Measurements from ENCODE around the gene GJA1.

Gene GJA1

DNA sequence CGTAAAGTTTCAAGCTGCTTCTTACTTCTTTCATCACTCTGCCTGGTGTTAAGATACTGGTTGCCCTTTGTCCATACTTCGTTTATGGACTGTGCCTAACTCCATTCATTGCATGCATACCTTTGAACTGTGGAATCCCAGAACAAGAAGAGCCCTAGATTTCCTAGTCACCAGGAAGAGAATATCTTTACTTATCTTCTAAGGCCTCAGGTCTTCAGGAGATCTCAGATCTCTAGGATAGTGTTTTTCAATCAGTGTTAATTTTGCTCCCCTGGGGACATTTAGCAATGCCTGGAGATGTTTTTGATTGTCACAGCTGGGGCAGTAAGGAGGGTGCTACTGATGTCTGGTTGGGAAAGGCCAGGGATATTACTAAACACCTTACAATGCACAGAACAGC, 35.5 kb upstream of the GJA1 start:
- Histone ChIP-seq H3K36me3 (no peaks in the 10 kb centered on the region), H3K4me3 (ENCODE audit: low read depth, low read length) (no peak overlapping the region), H3K9me3 (no peaks in the 10 kb centered on the region), H3K4me1 (no peaks in the 10 kb centered on the region; the same call in 1 of the 2 replicates), H3K27me3 (peaks cover 2% of the 10 kb centered on the region)
- TF ChIP-seq CTCF (IDR thresholded peaks at IDR 0.05; ENCODE audit: low read depth, low read length), result no peak
- no peak for DNase-seq

GRCh38 chr6:121403964-121404363, 31.5 kb upstream of the GJA1 start:
- peaks cover 6% of the 10 kb centered on the region for H3K27me3 ChIP-seq
- H3K4me3 ChIP-seq (ENCODE audit: low read depth, low read length), result no peak overlapping the region
- no peaks in the 10 kb centered on the region for H3K9me3 ChIP-seq
- DNase-seq, result no peak
- H3K4me1 ChIP-seq, result no peaks in the 10 kb centered on the region
- no peaks in the 10 kb centered on the region for H3K36me3 ChIP-seq
- no peak for TF ChIP-seq CTCF (IDR thresholded peaks at IDR 0.05; ENCODE audit: low read depth, low read length)

DNA sequence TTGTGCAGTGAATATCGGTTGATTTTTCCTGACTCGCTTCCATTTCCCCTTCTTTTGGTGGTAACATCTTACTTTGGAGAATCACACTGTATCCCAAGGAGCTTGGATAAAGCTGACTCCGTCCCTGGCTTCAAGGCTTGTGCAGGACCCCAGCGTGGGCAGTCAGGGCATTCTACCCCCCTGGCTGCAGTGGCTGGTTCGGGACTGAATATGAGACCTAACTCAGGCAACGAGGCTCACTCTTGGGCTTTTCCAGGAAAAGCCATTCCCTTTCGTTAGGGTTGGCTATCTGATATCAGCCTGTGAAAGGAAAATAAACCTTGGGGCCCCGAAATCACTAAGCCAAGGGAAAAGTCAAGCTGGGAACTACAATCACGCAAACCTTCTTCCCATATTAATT, 30.1 kb upstream of the GJA1 start:
- Histone ChIP-seq H3K4me3 (ENCODE audit: low read depth, low read length) (no peak overlapping the region), H3K4me1 (no peaks in the 10 kb centered on the region), H3K9me3 (no peaks in the 10 kb centered on the region), H3K36me3 (no peaks in the 10 kb centered on the region), H3K27me3 (peaks cover 6% of the 10 kb centered on the region)
- no peak for TF ChIP-seq CTCF (IDR thresholded peaks at IDR 0.05; ENCODE audit: low read depth, low read length)
- DNase-seq, result no peak

DNA sequence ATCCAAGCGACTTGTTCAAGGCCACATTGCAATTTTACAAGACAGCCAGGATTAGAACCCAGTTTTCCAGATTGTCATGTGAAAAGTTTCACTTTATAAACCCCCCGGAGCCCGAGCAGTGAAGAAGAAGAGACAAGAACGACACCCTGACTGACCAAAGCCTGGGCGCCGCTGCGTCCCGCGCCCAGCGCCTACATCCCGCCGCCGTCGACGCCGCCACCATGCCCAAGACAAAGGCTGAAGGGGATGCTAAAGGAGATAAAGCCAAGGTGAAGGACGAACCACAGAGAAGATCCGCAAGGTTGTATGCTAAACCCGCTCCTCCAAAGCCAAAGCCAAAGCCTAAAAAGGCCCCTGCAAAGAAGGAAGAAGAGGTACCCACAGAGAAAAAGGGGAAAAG, 27.1 kb upstream of the GJA1 start:
- no peak for TF ChIP-seq CTCF (IDR thresholded peaks at IDR 0.05; ENCODE audit: low read depth, low read length)
- Histone ChIP-seq H3K4me1 (no peaks in the 10 kb centered on the region), H3K4me3 (ENCODE audit: low read depth, low read length) (no peak overlapping the region), H3K36me3 (no peaks in the 10 kb centered on the region), H3K27me3 (peaks cover 6% of the 10 kb centered on the region), H3K9me3 (no peaks in the 10 kb centered on the region)
- DNase-seq, result no peak

DNA sequence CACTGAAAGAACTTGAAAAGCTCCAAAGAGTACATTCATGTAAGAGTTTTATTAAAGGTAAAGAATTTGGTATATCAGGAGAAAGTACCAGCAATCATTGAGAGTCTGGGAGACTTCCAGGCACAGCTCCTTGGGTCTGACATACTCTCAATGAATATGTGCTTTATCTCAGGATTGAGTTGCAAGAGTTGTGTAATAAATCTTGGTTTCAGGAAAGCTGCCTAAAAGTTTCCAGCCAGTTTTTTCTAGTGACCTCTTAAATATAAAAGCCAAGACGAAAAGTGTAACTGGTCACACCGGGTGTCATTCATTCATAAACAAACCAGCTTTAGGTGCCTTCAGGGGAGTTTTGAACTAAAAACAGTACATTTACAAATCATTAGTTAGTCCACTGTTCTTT, 21.6 kb upstream of the GJA1 start:
- Histone ChIP-seq H3K27me3 (no peaks in the 10 kb centered on the region), H3K36me3 (no peaks in the 10 kb centered on the region), H3K4me3 (ENCODE audit: low read depth, low read length) (no peak overlapping the region), H3K4me1 (no peaks in the 10 kb centered on the region), H3K9me3 (no peaks in the 10 kb centered on the region)
- DNase-seq, result no peak
- no peak for TF ChIP-seq CTCF (IDR thresholded peaks at IDR 0.05; ENCODE audit: low read depth, low read length)

GRCh38 chr6:121418346-121418745, 17.1 kb upstream of the GJA1 start:
- Histone ChIP-seq H3K27me3 (no peaks in the 10 kb centered on the region), H3K4me3 (ENCODE audit: low read depth, low read length) (no peak overlapping the region), H3K4me1 (no peaks in the 10 kb centered on the region), H3K36me3 (no peaks in the 10 kb centered on the region), H3K9me3 (no peaks in the 10 kb centered on the region)
- TF ChIP-seq CTCF (IDR thresholded peaks at IDR 0.05; ENCODE audit: low read depth, low read length), result no peak
- DNase-seq, result no peak

All from BE2C (cell line).